NCI-H2196 (cell line): Measurements from ENCODE around the gene CDC26.

Experiments used
- DNase-seq: peaks from one replicate; lab custom pipeline; 2025; ENCODE audit not compliant: unreplicated experiment; lab: John Stamatoyannopoulos, UW

Gene CDC26

GRCh38 chr9:113275157-113276131 is at the start of gene CDC26, which contains the start of gene PRPF4:
Gene CDC26, minus strand, starts transcription at chr9:113275572. Its CDS starts 3,065 bp downstream, at chr9:113272507.
Gene PRPF4, plus strand, starts transcription at chr9:113275658. Its CDS starts 86 bp downstream, at chr9:113275744.
- peak; percentile 97 for DNase-seq

GRCh38 chr9:113322671-113323070 is 47.3 kb upstream of the CDC26 start:
- DNase-seq = no peak

- no peak for DNase-seq
Measured at GRCh38 chr9:113320051-113320450, 44.7 kb upstream of the CDC26 start.

GRCh38 chr9:113319054-113319453 is 43.7 kb upstream of the CDC26 start:
- no peak for DNase-seq

GRCh38 chr9:113317777-113318176 is 42.4 kb upstream of the CDC26 start:
- no peak for DNase-seq

- no peak for DNase-seq
Measured at GRCh38 chr9:113316030-113316429, 40.7 kb upstream of the CDC26 start.

GRCh38 chr9:113315231-113315630 is 39.9 kb upstream of the CDC26 start:
- no peak for DNase-seq

- no peak for DNase-seq
Measured at GRCh38 chr9:113313261-113313660, 37.9 kb upstream of the CDC26 start.

- DNase-seq = no peak
Measured at GRCh38 chr9:113311961-113312360, 36.6 kb upstream of the CDC26 start.

- no peak for DNase-seq
Measured at GRCh38 chr9:113310538-113310937, 35.2 kb upstream of the CDC26 start.

- DNase-seq = peak; percentile 49
Measured at GRCh38 chr9:113309204-113309813, 33.9 kb upstream of the CDC26 start.

GRCh38 chr9:113307396-113307975 is 32.1 kb upstream of the CDC26 start:
- DNase-seq = no peak

- no peak for DNase-seq
Measured at GRCh38 chr9:113306566-113306965, 31.2 kb upstream of the CDC26 start.

GRCh38 chr9:113302792-113303418 is 27.5 kb upstream of the CDC26 start, which contains the start of gene RNF183:
Gene RNF183, minus strand, starts transcription at chr9:113303376. Its CDS starts 5,192 bp downstream, at chr9:113298184.
- no peak for DNase-seq

GRCh38 chr9:113301548-113301947 is 26.2 kb upstream of the CDC26 start:
- DNase-seq = no peak

GRCh38 chr9:113299800-113300292 is 24.5 kb upstream of the CDC26 start:
- DNase-seq = peak; percentile 80

- peak; percentile 85 for DNase-seq
Measured at GRCh38 chr9:113298924-113299770, 23.8 kb upstream of the CDC26 start.

- peak; percentile 39 for DNase-seq
Measured at GRCh38 chr9:113298311-113298710, 22.9 kb upstream of the CDC26 start.

GRCh38 chr9:113296796-113297558 is 21.6 kb upstream of the CDC26 start:
- no peak for DNase-seq
